ENCODE measurements around the gene CARMIL1.

The CARMIL1 gene

GRCh38 chr6:25450469-25451198 lies 171.5 kb downstream of the CARMIL1 start:
- DNase-seq: no peak

GRCh38 chr6:25452031-25452430 lies 172.9 kb downstream of the CARMIL1 start:
- no peak for DNase-seq

- no peak for DNase-seq
Measured at GRCh38 chr6:25453288-25453687, 174.1 kb downstream of the CARMIL1 start.

- no peak for DNase-seq
Measured at GRCh38 chr6:25454136-25454535, 175.0 kb downstream of the CARMIL1 start.

- no peak for DNase-seq
Measured at GRCh38 chr6:25456249-25457040, 177.3 kb downstream of the CARMIL1 start.

- DNase-seq: no peak
Measured at GRCh38 chr6:25457516-25457915, 178.3 kb downstream of the CARMIL1 start.

GRCh38 chr6:25458485-25458884 lies 179.3 kb downstream of the CARMIL1 start:
- no peak for DNase-seq

- DNase-seq: no peak
Measured at GRCh38 chr6:25462235-25462897, 183.2 kb downstream of the CARMIL1 start.

GRCh38 chr6:25463441-25463840 lies 184.3 kb downstream of the CARMIL1 start:
- no peak for DNase-seq

GRCh38 chr6:25464225-25464624 lies 185.1 kb downstream of the CARMIL1 start:
- DNase-seq: no peak

GRCh38 chr6:25465941-25466340 lies 186.8 kb downstream of the CARMIL1 start:
- no peak for DNase-seq

GRCh38 chr6:25468881-25469280 lies 189.7 kb downstream of the CARMIL1 start:
- DNase-seq: no peak

GRCh38 chr6:25469797-25470388 lies 190.7 kb downstream of the CARMIL1 start:
- DNase-seq: no peak

- DNase-seq: no peak
Measured at GRCh38 chr6:25472306-25472705, 193.1 kb downstream of the CARMIL1 start.

GRCh38 chr6:25472906-25473305 lies 193.7 kb downstream of the CARMIL1 start:
- no peak for DNase-seq

GRCh38 chr6:25473447-25473846 lies 194.3 kb downstream of the CARMIL1 start:
- DNase-seq: no peak

- no peak for DNase-seq
Measured at GRCh38 chr6:25476126-25476525, 197.0 kb downstream of the CARMIL1 start.

- no peak for DNase-seq
Measured at GRCh38 chr6:25477006-25477590, 197.9 kb downstream of the CARMIL1 start.

- DNase-seq: no peak
Measured at GRCh38 chr6:25478973-25479372, 199.8 kb downstream of the CARMIL1 start.

GRCh38 chr6:25481267-25481666 lies 202.1 kb downstream of the CARMIL1 start:
- DNase-seq: no peak

- no peak for DNase-seq
Measured at GRCh38 chr6:25482996-25483395, 203.8 kb downstream of the CARMIL1 start.

- DNase-seq: no peak
Measured at GRCh38 chr6:25483943-25484342, 204.8 kb downstream of the CARMIL1 start.

- no peak for DNase-seq
Measured at GRCh38 chr6:25484900-25485299, 205.7 kb downstream of the CARMIL1 start.

Data from cerebellar nuclear complex (tissue), 1 donor.